HEK293 (cell line): ENCODE results near the gene BRPF1.

ENCODE experiments used
- ZNF138 ChIP-seq: fragments of 450-650 bp; formaldehyde crosslinking; IDR thresholded peaks from 2 replicates; pipeline ENCODE4 v1.5.1; 2016; ENCODE audit warnings: missing biosample characterization, missing genetic modification characterization, borderline replicate concordance
- TF ChIP-seq, protein P1 (sequence below): fragments of 450-650 bp; formaldehyde crosslinking; IDR thresholded peaks from 2 replicates; pipeline ENCODE4 v1.5.1; 2016; ENCODE audit warnings: missing biosample characterization, missing genetic modification characterization

GRCh38 chr3:9690451-9691450 is 40.8 kb upstream of the BRPF1 start:
- TF ChIP-seq, protein P1, sequence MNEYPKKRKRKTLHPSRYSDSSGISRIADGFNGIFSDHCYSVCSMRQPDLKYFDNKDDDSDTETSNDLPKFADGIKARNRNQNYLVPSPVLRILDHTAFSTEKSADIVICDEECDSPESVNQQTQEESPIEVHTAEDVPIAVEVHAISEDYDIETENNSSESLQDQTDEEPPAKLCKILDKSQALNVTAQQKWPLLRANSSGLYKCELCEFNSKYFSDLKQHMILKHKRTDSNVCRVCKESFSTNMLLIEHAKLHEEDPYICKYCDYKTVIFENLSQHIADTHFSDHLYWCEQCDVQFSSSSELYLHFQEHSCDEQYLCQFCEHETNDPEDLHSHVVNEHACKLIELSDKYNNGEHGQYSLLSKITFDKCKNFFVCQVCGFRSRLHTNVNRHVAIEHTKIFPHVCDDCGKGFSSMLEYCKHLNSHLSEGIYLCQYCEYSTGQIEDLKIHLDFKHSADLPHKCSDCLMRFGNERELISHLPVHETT (tag by site-specific recombination), result no peak
- TF ChIP-seq ZNF138 (tag by site-specific recombination), result no peak
